Vagina (tissue), 2 donors: ENCODE data around the gene BRINP1. TPM values are rescaled to one million over a fixed set of nuclear protein-coding genes. Genes with fewer than 3 reads are reported as not detected.

Experiments
- DNase-seq, 2 donors: peaks; one replicate each; pipeline ENCODE4 v3.0.0-alpha.2; 2017; ENCODE audit errors: extremely low spot score in 2 of 2
- H3K27ac ChIP-seq: fragments of 200-600 bp; sonication (generic); one replicate; pipeline ENCODE4 v1.5.1; 2019
- H3K27me3 ChIP-seq: fragments of 200-600 bp; sonication (generic); one replicate; pipeline ENCODE4 v1.5.1; 2019
- H3K36me3 ChIP-seq, 2 donors: fragments of 200-600 bp; sonication (generic); one replicate each; pipeline ENCODE4 v1.5.1; 2017 to 2019
- H3K4me1 ChIP-seq: fragments of 200-600 bp; sonication (generic); one replicate; pipeline ENCODE4 v1.5.1; 2019
- H3K4me3 ChIP-seq, 2 donors: fragments of 200-600 bp; sonication (generic); 1 replicate in 1 of 2; 2 replicates in 1 of 2; pipeline ENCODE4 v1.5.1; 2016 to 2019
- H3K9me3 ChIP-seq: fragments of 200-600 bp; sonication (generic); one replicate; pipeline ENCODE4 v1.5.1; 2019
- POLR2A ChIP-seq, 2 donors: fragments of 450-650 bp; IDR thresholded peaks; one replicate each; pipeline ENCODE4 v1.6.1; 2017; ENCODE audit warnings: antibody characterized with exemption in 2 of 2, mild to moderate bottlenecking in 2 of 2, moderate library complexity in 2 of 2
- POLR2AphosphoS5 ChIP-seq, 2 donors: sonication (generic); formaldehyde crosslinking; IDR thresholded peaks; one replicate each; pipeline ENCODE4 v1.9.0; 2017; ENCODE audit warnings: antibody characterized with exemption in 2 of 2, mild to moderate bottlenecking in 2 of 2, low read depth in 1 of 2; ENCODE audit not compliant: insufficient read depth in 1 of 2
- intact Hi-C: fragments of 100-400 bp; cut with DNase I; formaldehyde crosslinking; loops from one replicate; pipeline ENCODE4 v1.15.1; 2023
- total RNA-seq: library from RNA; depleted of rRNA; stranded (reverse); fragments of >200 nt; gene quantifications from one replicate; pipeline ENCODE4 v1.2.3, GENCODE V29; 2016
- TF ChIP-seq, protein P1 (sequence below), 3 experiments: fragments of 450-650 bp in 2 of 3; fragments of 200-600 bp in 1 of 3; sonication (generic) in 1 of 3; IDR thresholded peaks; one replicate each; pipeline ENCODE4 v1.5.1; 2017 to 2019; ENCODE audit warnings: antibody characterized with exemption in 3 of 3, mild to moderate bottlenecking in 2 of 3, moderate library complexity in 2 of 3

The BRINP1 gene
- total RNA-seq, 1 donor from 2014 or later = 0.49 TPM

DNA sequence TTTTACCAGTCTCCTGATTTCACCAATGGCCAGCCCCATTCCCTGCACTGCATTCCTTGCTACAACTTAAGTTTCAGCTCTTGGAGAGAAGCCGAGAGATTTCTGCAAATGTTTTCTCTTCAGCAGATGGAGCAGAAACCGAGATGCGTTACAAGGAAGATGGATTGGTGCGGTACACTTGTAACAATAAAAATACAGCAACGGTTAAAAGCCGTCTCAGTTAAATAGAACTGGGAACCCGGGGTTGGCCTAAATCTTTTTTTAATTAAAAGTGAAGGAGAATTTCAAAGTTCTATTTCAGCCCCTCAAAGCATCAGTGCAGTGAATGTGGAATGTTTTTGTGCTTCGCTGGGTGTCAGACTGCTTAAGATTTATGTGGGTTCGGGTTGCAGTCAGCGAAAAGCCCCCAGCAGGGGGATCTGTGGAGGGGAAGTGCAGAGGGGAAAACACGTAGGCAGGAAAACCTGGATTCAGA lies 19.8 kb downstream of the BRINP1 start:
- intact Hi-C loops = no loop called here
- no peak overlapping the region for H3K27ac ChIP-seq
- DNase-seq = no peak
- H3K4me3 ChIP-seq = no peak overlapping the region
- TF ChIP-seq POLR2AphosphoS5 (IDR thresholded peaks at IDR 0.05; ENCODE audit: insufficient read depth in 1 of 2, low read depth in 1 of 2) = no peak
- TF ChIP-seq, protein P1, sequence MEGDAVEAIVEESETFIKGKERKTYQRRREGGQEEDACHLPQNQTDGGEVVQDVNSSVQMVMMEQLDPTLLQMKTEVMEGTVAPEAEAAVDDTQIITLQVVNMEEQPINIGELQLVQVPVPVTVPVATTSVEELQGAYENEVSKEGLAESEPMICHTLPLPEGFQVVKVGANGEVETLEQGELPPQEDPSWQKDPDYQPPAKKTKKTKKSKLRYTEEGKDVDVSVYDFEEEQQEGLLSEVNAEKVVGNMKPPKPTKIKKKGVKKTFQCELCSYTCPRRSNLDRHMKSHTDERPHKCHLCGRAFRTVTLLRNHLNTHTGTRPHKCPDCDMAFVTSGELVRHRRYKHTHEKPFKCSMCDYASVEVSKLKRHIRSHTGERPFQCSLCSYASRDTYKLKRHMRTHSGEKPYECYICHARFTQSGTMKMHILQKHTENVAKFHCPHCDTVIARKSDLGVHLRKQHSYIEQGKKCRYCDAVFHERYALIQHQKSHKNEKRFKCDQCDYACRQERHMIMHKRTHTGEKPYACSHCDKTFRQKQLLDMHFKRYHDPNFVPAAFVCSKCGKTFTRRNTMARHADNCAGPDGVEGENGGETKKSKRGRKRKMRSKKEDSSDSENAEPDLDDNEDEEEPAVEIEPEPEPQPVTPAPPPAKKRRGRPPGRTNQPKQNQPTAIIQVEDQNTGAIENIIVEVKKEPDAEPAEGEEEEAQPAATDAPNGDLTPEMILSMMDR (IDR thresholded peaks at IDR 0.05) = no peak
- TF ChIP-seq POLR2A (IDR thresholded peaks at IDR 0.05) = no peak
- no peaks in the 10 kb centered on the region for H3K4me1 ChIP-seq
- no peaks in the 10 kb centered on the region for H3K36me3 ChIP-seq
- no peaks in the 10 kb centered on the region for H3K9me3 ChIP-seq
- no peaks in the 10 kb centered on the region for H3K27me3 ChIP-seq

DNA sequence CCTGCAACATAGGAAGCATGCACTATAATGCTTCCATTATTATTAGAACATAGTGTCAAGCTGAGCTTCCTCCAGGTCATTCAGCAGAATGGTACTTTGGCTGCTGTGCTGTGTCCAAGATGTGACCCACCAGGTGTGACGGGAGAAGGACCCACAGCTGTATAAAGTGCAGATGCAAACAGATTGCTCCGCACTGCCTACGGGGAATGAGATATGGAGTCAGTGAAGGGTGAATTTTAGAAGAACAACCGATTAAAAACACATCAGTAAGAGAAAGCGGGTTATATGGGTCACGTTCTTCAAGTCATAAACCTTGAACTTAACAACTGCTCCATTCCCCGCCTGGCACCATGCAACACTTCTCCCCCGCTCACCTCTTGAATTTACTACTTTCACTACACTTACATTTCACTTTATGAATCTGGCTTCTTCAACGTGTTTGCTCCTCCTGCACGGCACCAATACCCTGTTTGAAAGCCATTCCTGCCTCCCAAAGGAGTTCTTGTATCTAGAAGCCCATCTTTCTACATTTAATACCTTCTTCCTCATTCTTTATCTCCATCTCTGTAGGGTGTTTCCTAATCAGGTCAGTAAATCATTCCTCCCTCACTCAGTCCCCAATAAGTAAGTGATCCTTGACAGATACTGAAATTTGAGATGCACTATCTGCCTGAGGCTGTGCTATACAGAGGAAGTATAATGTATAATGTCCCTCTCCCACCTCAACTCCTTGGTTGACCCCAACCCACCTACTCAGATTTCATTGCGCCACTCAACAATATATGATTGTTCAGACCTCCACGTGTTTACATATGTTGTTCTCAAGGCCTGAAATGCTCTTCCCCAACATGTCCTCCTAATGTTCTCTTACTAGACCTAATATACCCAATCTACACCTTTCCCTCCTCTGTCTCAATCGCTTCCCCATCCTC lies 25.9 kb downstream of the BRINP1 start:
- Histone ChIP-seq H3K4me1 (no peaks in the 10 kb centered on the region), H3K9me3 (no peaks in the 10 kb centered on the region), H3K4me3 (no peak overlapping the region), H3K27me3 (no peaks in the 10 kb centered on the region), H3K27ac (no peak overlapping the region), H3K36me3 (no peaks in the 10 kb centered on the region)
- DNase-seq = no peak
- intact Hi-C loops = no loop called here
- TF ChIP-seq, protein P1 (IDR thresholded peaks at IDR 0.05) = no peak
- TF ChIP-seq POLR2A (IDR thresholded peaks at IDR 0.05) (no peak), POLR2AphosphoS5 (IDR thresholded peaks at IDR 0.05; ENCODE audit: insufficient read depth in 1 of 2, low read depth in 1 of 2) (no peak)

DNA sequence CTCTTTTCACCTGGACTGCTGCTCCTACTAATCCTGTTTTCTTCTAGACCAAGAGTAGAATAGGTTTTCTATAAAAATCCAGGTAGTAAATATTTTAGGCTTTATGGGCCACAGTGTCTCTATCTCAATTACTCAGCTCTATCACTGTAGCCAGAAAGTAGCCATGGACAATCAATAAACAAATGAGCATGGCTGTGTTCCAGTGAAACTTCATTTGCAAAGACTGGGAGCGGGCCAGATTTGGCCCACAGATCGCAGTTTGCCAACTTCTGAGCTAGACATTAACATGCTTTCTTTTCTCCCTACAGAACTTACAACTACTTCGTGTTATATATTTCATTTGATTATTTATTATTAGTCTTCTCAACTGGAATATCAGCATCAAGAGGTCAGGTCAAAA lies 30.2 kb downstream of the BRINP1 start:
- H3K27me3 ChIP-seq = no peaks in the 10 kb centered on the region
- no peaks in the 10 kb centered on the region for H3K9me3 ChIP-seq
- intact Hi-C loops = no loop called here
- no peak overlapping the region for H3K4me3 ChIP-seq
- H3K27ac ChIP-seq = no peak overlapping the region
- H3K36me3 ChIP-seq = no peaks in the 10 kb centered on the region
- TF ChIP-seq POLR2AphosphoS5 (IDR thresholded peaks at IDR 0.05; ENCODE audit: insufficient read depth in 1 of 2, low read depth in 1 of 2) = no peak
- no peak for TF ChIP-seq POLR2A (IDR thresholded peaks at IDR 0.05)
- TF ChIP-seq, protein P1 (IDR thresholded peaks at IDR 0.05) = no peak
- no peaks in the 10 kb centered on the region for H3K4me1 ChIP-seq
- DNase-seq = no peak

DNA sequence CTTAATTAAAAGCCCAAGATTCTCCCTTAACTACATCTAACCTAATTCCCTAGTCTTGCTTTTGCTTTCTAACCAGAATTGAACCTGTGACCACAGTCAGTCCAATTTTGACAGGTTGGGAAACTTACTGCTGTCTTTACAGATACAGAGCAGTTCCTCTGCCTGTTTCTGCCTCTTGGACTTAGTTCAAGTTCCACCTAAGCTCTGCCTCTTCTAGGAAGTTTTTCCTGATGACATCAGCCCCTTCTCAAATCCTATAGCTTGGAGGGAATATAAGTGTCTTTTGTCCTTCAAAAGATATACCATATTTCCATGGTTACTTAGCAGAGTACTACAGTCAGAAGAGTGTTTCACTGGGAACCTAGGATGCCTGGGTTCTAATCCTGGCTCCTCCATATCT lies 31.7 kb downstream of the BRINP1 start:
- intact Hi-C loops = no loop called here
- TF ChIP-seq POLR2A (IDR thresholded peaks at IDR 0.05) (no peak), POLR2AphosphoS5 (IDR thresholded peaks at IDR 0.05; ENCODE audit: insufficient read depth in 1 of 2, low read depth in 1 of 2) (no peak)
- TF ChIP-seq, protein P1 (IDR thresholded peaks at IDR 0.05) = no peak

DNA sequence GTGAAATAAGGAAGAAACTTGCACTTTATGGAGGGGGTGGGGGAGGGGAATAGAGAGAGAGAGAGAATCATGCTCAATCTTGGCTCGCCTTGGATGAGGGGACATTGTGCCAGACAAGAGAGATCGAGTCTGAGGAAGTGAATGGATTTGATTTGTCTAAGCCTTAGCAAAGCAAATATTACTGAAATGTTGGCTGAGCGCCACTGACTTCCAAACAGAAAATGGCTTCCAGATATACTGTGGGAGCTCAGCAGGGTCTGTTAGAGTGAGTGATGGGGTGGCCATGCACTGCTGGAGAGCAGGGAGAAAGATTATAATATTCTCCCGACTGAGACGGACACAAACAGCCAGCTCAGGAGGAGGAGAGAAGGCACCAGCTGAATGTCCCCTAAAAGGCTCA lies 34.5 kb downstream of the BRINP1 start:
- no peak overlapping the region for H3K27ac ChIP-seq
- no peak overlapping the region for H3K4me3 ChIP-seq
- no peaks in the 10 kb centered on the region for H3K9me3 ChIP-seq
- TF ChIP-seq, protein P1 (IDR thresholded peaks at IDR 0.05) = no peak
- TF ChIP-seq POLR2AphosphoS5 (IDR thresholded peaks at IDR 0.05; ENCODE audit: insufficient read depth in 1 of 2, low read depth in 1 of 2) (no peak), POLR2A (IDR thresholded peaks at IDR 0.05) (no peak)
- no peaks in the 10 kb centered on the region for H3K4me1 ChIP-seq
- DNase-seq = no peak
- H3K36me3 ChIP-seq = no peaks in the 10 kb centered on the region
- no peaks in the 10 kb centered on the region for H3K27me3 ChIP-seq
- intact Hi-C loops = no loop called here

More for the DNA sequence above, 31.7 kb downstream of the BRINP1 start:
- Histone ChIP-seq H3K4me3 (no peak overlapping the region), H3K4me1 (no peaks in the 10 kb centered on the region), H3K9me3 (no peaks in the 10 kb centered on the region), H3K36me3 (no peaks in the 10 kb centered on the region), H3K27ac (no peak overlapping the region), H3K27me3 (no peaks in the 10 kb centered on the region)
- no peak for DNase-seq
